Epithelial cell of esophagus (primary cell): Measurements from ENCODE around the gene TEX11.
A peak's percentile ranks its signal among the peaks of the same experiment; 100 is the strongest.

Source experiments
- DNase-seq: peaks from one replicate; pipeline ENCODE4 v3.0.0; 2010; ENCODE audit warnings: low read depth
- H3K4me3 ChIP-seq: 2 replicates; pipeline ENCODE4 v1.5.1; 2011; ENCODE audit warnings: mild to moderate bottlenecking, low read length, control low read depth
- TF ChIP-seq, protein P1 (sequence below): IDR thresholded peaks from 2 replicates; pipeline ENCODE4 v1.5.1; 2011; ENCODE audit warnings: low read depth, mild to moderate bottlenecking, low read length, control low read depth, inconsistent platforms; ENCODE audit not compliant: insufficient read depth; ENCODE audit errors: missing control alignments

The TEX11 gene

DNA sequence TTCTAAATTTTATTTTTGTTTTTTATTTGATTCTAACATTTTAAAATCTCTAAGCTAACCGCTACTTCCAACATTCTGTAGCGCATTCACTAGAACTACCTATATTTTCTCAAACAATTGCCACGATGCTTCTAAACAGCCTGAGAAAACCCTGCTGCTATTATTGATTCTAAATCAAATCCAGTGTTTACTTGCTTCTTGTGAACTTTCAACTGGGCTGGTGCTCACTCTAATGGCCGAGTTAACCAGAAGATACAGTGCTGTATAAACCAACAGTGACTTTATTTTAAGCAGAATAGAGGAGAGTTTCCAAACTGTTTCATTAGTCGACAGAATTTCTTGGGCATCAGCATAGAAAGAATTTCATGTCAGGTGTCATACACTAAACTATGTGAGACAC is 353.6 kb downstream of the TEX11 start:
- no peak for DNase-seq
- TF ChIP-seq, protein P1, sequence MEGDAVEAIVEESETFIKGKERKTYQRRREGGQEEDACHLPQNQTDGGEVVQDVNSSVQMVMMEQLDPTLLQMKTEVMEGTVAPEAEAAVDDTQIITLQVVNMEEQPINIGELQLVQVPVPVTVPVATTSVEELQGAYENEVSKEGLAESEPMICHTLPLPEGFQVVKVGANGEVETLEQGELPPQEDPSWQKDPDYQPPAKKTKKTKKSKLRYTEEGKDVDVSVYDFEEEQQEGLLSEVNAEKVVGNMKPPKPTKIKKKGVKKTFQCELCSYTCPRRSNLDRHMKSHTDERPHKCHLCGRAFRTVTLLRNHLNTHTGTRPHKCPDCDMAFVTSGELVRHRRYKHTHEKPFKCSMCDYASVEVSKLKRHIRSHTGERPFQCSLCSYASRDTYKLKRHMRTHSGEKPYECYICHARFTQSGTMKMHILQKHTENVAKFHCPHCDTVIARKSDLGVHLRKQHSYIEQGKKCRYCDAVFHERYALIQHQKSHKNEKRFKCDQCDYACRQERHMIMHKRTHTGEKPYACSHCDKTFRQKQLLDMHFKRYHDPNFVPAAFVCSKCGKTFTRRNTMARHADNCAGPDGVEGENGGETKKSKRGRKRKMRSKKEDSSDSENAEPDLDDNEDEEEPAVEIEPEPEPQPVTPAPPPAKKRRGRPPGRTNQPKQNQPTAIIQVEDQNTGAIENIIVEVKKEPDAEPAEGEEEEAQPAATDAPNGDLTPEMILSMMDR, result no peak
- no peak overlapping the region for H3K4me3 ChIP-seq

DNA sequence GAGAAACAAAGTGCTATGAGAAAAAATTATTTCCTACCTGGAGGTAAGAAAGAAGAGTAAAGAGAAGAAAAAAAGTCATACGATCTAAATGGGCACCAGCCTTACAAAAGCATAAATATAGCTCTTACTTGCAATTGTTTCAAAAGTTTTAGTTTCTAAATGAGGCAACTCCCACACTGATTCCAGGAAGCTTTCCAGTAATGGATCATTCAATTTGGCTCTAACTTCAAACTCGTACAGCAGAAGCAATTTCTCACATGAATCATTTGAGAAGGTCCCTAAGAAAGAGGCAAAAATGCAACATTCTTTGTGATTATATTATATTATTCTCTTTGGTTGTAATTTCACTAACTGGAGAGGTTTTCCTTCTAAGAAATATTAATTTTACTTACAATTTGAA is 354.0 kb downstream of the TEX11 start:
- TF ChIP-seq, protein P1, result no peak
- DNase-seq, result no peak
- H3K4me3 ChIP-seq, result no peak overlapping the region

DNA sequence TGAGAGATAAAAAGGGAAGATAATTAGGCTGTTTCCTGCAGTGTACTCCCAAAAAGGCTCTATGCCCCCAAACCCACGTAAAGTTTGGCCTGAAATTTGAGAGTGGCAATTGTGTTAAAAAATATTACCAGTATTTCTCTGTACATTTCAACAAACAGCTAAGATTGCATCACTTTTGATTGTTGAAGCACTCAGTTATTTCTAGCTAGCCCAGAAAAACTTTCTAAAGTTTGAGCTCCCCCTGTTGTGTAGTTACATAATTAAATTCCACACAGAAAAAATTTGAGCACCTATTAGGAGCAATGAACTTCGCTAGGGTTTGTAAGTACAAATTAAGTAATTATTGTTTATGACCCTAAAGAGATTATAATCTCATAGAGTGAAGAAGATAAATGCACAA is 354.4 kb downstream of the TEX11 start:
- DNase-seq, result peak; percentile 33
- TF ChIP-seq, protein P1, result no peak
- H3K4me3 ChIP-seq, result no peak overlapping the region

DNA sequence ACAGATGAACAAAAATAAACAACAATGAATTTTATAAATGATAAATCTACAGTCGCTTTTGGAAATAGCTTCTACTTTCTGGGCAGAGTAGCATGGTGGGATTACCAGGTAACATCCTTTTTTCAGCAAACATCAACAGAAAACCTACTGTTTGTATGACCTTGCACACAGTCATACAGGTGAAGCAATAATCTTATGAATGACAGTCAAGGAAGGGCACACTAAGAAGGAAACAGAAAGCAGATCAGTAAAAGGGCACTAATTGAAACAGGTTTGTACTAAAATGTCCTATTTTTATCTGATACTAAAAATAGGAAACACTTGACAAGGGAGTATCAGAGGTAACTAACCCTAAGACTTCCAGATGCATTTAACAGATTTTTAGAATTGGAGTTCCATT is 355.0 kb downstream of the TEX11 start:
- TF ChIP-seq, protein P1, result no peak
- no peak overlapping the region for H3K4me3 ChIP-seq
- peak; percentile 13 for DNase-seq

DNA sequence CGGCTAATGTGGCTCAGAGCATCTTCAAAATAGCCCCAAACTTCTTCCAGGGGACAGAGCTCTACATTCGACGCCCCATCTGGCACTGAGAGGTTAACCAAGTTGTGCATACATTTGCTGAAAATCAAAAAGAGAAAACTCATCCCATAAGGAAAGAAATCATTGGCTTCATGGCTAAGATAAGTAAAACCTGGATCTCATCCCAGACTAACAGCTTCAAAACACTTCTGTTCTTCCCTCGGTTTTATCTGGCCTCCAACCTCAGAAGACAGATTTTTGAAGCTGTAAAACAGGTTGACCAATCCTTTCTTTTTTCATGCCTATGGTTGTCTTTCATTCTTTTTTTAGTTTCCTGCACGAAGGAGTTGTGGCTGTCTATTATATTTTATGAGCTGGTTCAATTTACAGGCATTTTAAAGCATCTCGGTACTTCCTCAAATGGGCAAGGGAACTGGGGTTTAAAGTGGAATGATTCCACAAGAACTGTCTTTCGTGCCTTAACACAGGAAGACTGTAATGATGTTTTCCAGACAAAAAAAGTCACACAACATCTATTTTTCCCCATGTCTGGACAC is 356.3 kb downstream of the TEX11 start:
- TF ChIP-seq, protein P1, result no peak
- no peak overlapping the region for H3K4me3 ChIP-seq
- DNase-seq, result no peak

DNA sequence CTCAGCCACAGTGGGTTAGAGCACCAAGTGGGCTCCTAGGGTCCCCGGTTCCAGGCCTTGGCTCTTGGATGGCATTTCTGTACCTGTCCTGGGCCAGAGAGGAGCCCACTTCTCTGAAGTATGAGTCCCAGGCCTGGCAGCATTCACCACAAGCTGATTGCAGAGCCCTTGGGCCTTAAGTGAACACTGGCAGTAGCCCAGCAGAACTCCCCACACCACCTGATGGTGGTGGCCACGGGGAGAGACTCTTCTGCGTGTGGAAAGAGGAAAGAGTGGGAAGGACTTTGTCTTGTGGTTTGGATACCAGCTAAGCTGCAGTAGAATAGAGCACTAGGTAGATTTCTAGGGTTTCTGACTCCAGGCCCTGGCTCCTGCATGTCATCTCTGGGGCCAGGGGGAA is 359.1 kb downstream of the TEX11 start:
- no peak overlapping the region for H3K4me3 ChIP-seq
- no peak for DNase-seq
- TF ChIP-seq, protein P1, result no peak

DNA sequence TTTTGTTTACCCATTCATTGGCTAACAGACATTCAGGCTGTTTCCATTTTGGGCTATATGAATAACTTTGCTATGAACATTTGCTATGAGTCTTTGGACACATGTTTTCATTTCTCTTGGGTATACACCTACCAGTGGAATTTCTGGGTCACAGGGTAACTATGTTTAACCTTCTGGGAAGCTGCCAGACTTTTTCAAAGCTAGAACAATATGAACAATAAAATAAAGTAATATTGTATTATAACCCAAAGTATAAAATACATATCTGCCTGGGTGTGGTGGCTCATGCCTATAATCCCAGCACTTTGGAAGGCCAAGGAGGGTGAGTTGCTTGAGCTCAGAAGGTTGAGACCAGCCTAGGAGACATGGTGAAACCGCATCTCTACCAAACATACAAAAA is 373.3 kb downstream of the TEX11 start:
- H3K4me3 ChIP-seq, result no peak overlapping the region
- TF ChIP-seq, protein P1, result no peak
- no peak for DNase-seq
